Stimulated activated CD8-positive, alpha-beta memory T cell treated with anti-CD3 and anti-CD28 coated beads, Interleukin-12 subunit alpha, Interleukin-12 subunit beta, amount 100 ng/mL, for 1 hour (primary cell): ENCODE measurements around the gene HOXD13.

Source experiments
- DNase-seq: peaks from one replicate; pipeline ENCODE4 v3.0.0-alpha.2; 2020; ENCODE audit warnings: low read depth

HOXD13 gene

DNA sequence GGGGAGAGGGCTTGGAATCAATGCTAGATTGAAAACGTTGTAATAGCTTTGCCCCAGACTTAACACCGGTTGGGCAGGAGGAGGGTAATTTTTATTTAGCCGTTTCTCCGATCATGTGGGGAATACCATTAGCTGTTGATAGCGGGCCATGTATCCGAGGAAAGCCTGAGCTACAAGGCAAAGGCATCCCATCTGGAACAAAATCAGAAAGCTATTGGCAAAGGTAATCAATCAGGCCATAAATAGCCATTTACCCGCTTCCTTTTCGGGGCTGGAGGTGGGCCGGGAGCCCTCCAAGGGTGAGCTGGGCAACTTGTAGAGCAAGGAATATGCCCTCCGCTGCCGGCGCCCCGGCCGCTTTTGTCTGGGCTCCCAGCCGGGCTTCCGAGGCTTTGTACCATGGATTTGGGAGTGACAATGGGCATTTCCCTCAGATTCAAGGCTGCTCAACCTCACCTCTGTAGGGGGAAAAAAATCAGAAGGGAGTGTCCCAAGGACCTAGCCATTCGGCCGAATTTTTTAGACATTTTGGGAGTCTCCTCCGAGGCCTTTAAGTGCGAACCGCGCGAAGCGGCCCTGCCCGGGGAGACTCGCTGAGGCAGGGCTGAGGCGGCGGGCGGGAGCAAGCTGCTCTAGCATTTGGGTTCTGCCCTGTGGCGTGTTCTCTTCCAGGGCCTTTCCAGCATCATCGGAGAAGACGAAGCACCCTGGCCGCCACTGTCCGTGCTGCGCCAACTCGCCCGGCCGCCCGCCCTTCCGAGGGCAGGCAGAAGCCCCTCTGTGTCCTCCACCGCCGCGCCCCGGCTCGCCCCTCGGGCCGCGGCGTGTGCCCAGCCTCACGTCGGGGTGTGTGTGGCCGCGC lies 28.9 kb downstream of the HOXD13 start:
- no peak for DNase-seq

DNA sequence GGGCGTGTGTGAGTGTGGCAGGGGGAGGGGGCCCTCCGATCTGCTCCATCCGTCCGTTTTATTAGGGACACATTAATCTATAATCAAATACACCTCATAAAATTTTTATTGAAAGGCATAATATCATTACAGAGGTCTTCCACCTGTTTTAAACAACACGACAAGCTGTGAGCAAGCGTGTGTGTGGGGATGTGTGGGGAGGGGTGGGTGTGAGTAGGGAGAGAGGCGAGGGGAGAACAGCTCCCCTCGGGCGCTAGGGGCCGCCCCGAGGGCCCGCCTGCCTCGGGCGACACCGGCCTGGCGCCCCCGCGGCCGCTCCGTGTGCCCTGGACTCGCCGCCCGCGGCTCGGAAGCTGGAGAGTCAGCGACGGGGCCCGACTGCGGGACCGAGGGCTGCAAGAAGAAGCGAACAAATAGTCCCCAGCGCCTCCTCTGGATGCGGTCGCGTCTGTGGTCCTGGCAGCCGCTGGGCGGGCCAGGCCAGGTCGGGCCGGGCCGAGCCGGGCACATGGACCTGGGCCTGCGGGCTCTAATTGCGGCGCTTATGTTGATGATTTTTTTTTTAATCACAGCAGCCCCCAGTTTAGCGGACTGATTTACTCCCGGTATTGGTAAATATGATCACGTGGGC lies 29.6 kb downstream of the HOXD13 start:
- DNase-seq = no peak

DNA sequence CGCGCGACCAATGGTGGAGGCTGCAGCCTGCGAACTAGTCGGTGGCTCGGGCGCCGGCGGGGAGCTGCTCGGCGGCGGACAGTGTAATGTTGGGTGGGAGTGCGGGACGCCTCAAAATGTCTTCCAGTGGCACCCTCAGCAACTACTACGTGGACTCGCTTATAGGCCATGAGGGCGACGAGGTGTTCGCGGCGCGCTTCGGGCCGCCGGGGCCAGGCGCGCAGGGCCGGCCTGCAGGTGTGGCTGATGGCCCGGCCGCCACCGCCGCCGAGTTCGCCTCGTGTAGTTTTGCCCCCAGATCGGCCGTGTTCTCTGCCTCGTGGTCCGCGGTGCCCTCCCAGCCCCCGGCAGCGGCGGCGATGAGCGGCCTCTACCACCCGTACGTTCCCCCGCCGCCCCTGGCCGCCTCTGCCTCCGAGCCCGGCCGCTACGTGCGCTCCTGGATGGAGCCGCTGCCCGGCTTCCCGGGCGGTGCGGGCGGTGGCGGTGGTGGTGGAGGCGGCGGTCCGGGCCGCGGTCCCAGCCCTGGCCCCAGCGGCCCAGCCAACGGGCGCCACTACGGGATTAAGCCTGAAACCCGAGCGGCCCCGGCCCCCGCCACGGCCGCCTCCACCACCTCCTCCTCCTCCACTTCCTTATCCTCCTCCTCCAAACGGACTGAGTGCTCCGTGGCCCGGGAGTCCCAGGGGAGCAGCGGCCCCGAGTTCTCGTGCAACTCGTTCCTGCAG lies 30.3 kb downstream of the HOXD13 start, which contains the start of gene HOXD9:
TSS of gene HOXD9 (plus strand) at position 37 of the 728 bp plus-strand sequence. CDS start at position 87, 50 bp downstream.
- DNase-seq = no peak

DNA sequence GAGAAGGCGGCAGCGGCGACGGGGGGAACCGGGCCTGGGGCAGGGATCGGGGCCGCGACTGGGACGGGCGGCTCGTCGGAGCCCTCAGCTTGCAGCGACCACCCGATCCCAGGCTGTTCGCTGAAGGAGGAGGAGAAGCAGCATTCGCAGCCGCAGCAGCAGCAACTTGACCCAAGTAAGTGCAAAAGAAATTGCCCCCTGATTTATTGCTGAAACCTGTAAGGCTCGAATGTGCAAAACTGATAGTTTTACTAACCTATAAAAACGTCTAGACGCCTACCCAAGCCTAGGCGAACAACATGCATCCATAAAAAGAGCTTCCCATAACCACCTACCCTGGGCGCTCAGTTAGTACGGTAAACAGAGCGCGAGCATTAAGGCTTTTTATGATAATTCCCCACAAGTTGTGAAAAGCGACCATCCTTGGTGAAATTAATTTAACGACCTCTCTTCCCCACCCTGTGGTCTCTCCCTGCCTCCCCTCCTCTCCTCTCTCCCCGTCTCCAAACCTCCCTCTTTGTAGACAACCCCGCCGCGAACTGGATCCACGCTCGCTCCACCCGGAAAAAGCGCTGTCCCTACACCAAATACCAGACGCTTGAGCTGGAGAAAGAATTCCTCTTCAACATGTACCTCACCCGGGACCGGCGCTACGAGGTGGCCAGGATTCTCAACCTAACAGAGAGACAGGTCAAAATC lies 31.0 kb downstream of the HOXD13 start:
- DNase-seq = no peak

DNA sequence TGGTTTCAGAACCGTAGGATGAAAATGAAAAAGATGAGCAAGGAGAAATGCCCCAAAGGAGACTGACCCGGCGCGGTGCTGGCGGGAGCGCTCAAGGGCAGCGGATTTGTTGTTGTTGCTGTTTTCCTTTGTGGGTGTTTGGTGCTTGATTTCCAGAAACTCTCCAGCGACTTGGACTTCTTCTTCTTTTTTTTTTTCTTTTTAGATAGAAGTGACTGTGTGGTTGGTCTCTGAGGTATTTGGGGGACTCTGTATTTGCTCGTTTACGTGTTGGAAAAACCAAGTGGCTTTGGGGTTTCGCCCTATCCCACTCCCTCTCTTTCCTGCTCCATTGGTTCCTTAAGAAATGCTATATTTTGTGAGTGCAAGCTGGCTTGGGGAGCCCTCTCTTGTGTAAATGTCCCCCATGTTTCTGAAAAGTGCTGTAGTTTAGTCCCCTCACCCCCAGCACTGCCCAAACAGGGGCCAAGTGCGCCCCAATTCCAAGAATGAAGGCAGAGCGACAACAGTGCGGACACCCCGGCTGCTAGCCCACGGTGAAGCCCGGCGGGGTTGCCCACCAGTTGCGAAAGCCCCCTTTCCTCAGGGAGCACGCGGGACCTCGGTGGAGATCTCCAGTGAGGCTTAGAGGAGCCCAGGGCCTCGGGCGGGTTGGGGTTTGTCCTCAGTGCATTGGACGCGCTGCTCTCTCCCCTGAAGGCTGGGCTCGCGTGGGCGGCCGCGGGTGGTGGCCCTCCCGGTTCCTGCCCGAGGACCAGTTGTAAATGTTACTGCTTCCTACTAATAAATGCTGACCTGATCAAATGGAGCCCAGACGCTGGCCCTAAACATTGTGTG lies 31.8 kb downstream of the HOXD13 start:
- DNase-seq = no peak

DNA sequence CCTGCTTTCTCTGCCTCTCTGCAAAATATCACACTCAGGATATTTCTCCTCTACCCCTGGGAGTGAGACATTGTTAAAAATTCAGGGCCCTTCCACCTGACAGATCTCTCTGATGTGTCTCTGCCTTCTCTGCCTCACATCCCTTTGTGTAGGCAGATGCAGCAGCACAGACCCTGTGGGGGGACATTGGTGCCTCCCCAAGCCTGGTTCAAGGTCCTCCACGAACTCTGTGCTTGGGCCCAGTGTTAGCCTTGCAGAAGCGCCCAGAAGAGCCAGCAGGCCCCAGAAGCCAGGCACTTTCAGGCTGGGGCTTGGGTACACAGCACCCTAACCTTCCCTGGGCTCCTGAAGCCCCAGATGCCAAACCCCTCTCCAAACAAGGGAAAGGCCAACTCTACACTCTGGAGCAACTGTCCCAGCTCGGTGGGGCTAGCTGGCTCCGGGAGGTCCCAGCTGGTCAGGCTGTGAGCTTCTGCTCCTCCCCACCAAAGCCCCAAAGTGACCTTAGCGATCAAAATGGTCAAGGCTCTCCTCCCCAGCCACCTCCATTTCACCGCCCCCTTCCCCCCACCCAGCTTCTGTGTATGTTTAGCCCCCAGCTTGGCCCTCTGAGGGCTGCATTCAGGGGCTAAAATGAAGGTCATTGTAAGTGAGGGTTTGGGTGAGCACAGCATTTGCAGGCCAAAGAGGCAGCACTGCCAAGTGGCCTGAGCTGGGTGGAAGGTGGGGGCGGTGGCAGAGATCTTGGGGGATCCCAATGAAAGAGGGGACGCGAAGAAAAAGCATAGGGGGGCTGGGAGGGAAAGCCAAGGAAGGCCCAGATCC lies 32.6 kb downstream of the HOXD13 start:
- DNase-seq = no peak

DNA sequence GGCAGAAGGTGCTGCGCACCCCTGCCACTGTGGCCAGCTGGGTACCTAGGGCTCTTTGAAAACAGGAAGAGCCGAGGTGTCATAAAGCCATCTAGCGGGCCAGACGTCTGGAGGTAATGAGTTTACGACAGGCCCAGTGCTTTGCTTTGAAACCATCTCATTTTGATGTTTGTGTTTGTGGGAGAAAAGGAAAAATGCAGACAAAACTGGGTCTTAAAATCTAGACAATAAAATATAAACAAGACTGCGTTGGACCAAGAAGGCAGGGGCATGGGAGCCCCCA lies 33.2 kb downstream of the HOXD13 start:
- no peak for DNase-seq

DNA sequence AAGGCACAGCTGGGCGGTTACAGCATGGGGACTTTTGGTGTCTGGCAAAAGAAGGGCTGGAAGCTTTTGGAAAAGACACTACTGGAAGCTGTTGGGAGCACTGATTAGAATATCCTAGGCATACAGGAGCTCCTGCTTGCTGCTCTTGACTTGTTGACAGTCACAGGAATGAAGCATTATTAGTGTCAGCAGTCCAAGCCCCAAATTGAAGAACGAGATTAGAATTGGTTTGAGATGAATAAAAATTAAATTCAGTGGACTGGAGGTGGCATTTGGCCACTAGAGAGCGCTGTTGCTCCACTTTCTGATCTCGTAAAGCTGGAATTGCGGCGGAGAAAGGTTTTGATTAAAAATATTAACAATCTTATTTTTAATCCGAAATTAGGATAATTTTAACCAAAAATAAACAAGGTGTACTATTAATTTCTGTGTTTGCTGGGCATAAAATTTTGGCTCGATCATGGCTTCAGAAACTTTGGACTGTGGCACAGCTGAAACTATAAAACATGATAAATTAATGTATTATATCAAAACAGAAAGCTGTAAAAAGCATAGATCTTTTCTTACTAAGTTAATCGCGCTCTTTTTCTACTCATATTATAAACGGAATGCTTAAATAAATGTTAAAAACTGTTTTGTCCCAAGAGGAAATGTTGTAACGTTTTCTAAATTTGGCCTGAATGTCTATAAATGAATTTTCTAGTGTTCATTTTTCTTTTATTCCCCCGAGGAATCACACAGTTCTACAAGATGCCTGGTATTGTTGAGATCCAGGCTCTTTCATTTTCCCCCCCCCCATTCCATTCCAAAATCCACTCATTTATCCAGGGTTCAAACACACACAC lies 34.6 kb downstream of the HOXD13 start:
- DNase-seq = peak; percentile 67

DNA sequence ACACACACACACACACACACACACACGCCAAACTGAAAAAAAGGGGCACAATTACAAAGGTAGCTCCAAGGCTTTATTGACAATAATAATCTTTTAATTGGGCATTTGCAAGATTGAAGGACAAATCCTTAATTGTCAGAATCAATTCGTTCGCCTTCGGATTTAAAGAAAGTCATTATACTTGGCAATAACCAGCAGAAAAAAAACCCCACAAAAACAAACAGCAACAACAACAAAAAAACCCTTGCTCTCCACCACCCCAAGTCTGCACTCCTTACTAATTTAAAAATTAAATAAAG lies 35.2 kb downstream of the HOXD13 start:
- no peak for DNase-seq

DNA sequence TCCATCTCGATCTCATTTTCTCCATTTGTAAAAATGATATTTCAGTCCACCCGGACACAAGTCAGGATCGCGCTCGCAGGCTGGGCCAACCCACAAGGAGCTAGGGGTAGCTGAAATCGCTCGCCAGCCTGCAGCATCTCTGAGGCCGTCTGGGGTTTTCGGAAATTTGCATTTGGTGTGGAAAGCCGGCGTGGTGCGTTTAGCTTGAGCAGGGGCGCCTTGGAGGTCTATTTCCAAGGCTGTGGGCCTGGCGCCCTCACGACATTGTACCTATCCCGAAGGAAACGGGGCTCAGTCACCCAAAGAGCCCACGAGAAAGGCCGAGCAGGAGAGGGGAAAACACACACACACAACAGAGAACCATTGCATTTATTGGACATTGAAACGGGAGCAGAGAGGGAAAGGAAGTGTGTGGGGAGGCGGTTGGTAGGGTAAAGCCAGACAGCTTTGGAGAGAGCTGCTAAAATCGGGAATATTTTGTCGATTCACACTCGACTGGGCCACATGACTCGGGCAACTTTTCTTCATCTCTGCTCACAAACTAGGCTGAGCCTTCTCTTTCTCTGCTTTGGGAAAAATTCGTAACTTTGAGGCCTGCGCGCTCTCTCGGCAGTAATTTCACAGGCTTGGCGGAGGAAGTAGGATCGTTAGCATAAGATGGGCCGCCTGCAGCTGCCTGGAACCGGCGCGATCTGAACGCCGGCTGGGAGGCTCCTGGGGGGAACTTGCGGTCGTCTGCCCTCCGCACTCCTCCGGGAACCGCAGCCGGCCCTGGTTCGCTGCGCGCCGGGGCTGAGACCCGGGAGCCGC lies 35.9 kb downstream of the HOXD13 start:
- DNase-seq = no peak

DNA sequence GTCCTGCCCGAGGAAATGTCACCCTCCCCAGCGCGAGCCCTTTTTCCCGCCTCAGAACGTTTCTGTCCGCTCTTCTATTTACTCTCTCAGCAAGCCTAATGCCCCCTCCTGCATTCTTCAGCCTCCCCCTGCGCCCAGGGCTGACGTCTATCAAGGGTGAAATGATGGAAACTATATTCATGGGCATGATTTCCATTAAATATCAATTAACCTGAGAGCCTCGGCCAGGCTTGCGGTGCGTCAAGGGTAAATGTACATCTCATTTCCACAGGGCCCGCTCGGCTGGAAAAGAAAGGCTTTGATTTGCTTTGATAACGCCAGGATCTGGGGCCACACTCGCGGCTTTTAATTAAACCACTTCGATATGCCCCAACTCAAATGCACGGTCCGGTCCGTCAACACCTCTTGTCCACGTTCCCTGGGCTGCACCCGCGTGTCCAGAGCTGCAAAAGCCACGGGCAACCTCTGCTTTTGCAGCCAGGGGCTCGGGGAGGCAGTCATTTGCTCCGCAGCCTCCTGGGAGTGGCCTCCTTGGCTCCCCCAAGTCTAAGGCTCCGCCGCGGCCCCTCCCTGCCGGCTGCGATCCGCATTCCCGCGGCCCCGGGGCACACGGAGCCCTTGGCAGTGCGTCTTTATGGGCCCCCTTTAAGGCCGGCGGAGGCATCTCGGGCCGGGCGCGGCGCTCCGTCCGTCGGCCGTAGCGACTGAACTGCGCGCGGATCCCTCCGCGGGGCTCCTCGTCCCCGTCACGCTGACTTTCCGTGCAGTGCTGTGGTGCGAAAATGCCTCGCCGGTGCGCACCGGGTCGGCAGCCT lies 36.7 kb downstream of the HOXD13 start, which contains the start of gene HOXD8:
TSS of gene HOXD8 (plus strand) at position 724 of the 815 bp plus-strand sequence. CDS start 662 bp downstream, outside the sequence.
- DNase-seq = no peak

DNA sequence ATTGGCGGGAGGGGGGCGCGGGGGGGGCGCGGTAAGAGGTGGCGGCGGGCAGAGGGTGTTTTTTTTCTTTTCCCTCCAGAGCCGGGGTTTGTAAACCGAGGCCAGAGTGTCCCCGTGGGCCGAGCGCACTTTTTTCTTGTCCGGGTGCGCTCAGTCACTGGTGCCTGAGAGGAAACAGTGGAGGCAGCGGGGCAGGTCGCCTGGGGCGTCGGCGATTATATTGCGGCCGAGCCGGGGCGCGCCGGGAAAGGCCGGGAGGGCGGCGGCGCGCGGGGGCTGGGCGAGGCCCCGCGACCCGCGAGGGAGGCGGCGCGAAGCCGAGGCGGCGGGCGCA lies 37.3 kb downstream of the HOXD13 start:
- DNase-seq = no peak

DNA sequence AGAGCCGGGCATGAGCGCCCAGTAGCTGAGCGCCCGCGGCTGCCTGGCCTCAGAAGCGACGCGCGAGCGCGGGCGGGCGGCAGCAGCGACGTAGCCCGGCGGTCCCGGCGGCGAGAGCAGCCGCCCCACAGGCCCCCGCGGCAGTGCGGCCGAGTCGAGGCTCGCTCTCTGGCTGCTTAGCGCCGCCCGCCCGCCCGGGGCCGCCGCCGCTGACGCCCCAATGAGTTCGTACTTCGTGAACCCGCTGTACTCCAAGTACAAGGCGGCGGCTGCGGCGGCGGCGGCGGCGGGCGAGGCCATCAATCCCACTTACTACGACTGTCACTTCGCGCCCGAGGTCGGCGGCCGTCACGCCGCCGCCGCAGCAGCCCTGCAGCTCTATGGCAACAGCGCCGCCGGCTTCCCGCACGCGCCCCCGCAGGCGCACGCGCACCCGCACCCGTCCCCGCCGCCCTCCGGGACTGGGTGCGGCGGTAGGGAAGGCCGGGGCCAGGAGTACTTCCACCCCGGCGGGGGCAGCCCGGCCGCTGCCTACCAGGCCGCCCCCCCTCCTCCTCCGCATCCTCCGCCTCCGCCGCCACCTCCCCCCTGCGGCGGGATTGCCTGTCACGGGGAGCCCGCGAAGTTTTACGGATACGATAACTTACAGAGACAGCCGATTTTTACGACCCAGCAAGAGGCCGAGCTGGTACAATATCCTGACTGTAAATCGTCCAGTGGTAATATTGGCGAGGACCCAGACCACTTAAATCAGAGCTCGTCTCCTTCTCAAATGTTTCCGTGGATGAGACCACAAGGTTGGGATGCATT lies 37.8 kb downstream of the HOXD13 start:
- DNase-seq = no peak

DNA sequence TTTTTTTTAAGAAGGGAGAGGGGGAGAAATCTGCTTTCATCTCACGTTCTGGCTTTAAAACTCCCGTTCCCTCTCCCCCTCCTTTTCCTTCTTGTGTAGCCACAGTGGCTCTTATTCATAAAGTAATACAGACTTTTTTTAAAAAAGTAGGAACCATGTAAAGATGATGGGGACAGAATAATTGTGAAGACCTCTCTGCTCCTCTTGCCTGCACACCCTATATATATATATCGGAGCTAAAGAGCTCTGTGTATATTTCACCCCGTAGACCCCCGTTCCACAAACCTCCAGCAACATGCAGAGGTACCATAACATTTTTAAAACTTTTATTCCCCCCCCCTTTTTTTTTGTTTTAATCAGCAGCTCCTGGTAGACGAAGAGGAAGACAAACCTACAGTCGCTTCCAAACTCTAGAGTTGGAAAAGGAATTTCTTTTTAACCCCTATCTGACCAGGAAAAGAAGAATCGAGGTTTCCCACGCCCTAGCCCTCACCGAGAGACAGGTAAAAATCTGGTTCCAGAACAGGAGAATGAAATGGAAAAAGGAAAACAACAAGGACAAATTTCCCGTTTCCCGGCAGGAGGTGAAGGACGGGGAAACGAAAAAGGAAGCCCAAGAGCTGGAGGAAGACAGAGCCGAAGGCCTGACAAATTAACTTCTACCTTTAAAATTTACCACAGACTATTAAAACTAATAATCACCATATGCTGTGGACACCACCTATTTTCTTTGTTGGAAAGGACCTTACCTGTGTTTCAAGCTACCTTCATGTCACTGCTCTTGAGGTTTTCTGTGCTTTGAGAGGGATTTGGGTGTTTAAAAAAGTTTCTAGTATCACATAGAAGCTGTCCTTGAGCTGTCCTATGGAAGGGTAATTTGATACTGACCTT lies 38.7 kb downstream of the HOXD13 start:
- DNase-seq = no peak

DNA sequence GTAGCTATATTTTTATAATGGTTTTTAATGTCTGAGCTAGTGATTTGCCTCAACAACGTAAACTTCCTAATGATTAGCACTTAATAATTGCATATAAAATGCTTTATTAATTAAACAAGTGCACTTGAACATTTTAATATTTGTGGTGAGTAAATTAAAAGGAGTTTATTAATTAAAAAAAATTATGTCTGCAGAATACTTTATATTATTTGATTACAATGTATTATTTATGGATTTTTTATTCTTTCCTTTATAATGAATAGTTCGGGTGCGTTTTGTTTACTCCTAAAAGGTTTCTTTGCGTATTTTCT lies 39.3 kb downstream of the HOXD13 start:
- DNase-seq = no peak
